A549 (cell line): ENCODE results near the gene MAB21L3.

Experiments used
- ZC3H11A ChIP-seq: fragments of 450-650 bp; IDR thresholded peaks from 2 replicates; pipeline ENCODE4 v1.6.1; 2014; ENCODE audit warnings: antibody characterized with exemption, mild to moderate bottlenecking
- TF ChIP-seq, protein P1 (sequence below): fragments of >200 bp; sonication (Bioruptor Twin); formaldehyde crosslinking; IDR thresholded peaks from 3 replicates; pipeline ENCODE4 v1.5.1; 2016

DNA sequence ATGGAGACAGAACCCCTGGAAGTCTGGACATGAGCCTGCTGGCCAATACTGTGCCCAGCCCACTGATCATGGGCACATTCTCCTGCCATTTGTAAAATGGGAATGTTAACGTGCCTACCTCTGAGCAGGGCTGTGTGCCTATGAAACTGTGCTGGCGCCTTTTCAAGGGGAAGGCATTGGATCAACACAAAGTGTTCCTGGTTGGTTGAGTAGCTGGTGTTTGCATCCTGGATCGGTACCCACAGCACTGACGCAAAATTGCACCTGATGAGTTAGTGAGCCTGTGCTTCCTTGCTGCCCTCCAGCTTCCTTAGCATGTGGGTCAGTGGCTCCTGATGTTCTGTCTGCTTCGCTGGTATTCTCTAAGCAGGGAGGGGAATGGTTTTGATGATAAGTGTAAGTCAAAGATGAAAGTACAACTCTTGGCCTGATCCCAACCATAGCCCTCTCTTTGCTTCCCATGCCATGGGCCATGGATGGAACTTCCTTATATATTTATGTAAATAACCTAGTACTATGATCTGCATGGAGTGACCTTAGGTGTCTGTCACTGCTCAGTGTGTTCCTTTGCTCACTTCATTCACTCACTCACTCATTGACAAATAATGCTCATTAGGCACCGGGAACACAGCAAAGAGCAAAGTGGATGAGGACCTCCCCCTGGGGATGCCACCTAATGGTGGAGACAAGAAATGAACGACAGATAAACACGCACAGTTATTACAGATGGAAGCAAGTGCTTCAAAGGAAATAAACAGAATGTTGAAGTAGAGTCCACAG is 22.7 kb downstream of the MAB21L3 start:
- TF ChIP-seq, protein P1, sequence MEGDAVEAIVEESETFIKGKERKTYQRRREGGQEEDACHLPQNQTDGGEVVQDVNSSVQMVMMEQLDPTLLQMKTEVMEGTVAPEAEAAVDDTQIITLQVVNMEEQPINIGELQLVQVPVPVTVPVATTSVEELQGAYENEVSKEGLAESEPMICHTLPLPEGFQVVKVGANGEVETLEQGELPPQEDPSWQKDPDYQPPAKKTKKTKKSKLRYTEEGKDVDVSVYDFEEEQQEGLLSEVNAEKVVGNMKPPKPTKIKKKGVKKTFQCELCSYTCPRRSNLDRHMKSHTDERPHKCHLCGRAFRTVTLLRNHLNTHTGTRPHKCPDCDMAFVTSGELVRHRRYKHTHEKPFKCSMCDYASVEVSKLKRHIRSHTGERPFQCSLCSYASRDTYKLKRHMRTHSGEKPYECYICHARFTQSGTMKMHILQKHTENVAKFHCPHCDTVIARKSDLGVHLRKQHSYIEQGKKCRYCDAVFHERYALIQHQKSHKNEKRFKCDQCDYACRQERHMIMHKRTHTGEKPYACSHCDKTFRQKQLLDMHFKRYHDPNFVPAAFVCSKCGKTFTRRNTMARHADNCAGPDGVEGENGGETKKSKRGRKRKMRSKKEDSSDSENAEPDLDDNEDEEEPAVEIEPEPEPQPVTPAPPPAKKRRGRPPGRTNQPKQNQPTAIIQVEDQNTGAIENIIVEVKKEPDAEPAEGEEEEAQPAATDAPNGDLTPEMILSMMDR: peak; percentile 8; the same call in 1 of the 3 replicates
- no peak for TF ChIP-seq ZC3H11A
